ENCODE measurements around the gene GALNT18. TPM values are rescaled to one million over a fixed set of nuclear protein-coding genes. Genes with fewer than 3 reads are reported as not detected.

Gene GALNT18
- total RNA-seq, 1 donor from 2014 or later, result 11.7 TPM

DNA sequence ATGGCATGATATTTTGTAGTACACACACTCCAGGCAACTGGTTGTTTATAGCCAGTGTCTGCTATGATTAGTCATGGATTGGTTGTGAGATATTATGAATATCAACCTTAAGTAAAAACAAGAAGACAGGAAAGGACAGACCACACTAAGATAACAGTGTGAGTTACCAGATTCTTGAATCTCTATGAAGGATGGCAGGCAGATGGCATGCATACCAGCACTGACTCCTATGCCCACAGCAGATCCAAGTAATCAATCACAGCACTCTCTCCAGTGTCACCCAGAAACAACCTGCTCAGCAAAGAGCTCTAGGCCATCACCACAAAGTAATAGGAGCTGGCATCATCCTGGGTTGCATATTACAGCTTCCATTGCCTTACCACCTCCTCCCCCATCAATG is 116.6 kb downstream of the GALNT18 start:
- TF ChIP-seq, protein P1, sequence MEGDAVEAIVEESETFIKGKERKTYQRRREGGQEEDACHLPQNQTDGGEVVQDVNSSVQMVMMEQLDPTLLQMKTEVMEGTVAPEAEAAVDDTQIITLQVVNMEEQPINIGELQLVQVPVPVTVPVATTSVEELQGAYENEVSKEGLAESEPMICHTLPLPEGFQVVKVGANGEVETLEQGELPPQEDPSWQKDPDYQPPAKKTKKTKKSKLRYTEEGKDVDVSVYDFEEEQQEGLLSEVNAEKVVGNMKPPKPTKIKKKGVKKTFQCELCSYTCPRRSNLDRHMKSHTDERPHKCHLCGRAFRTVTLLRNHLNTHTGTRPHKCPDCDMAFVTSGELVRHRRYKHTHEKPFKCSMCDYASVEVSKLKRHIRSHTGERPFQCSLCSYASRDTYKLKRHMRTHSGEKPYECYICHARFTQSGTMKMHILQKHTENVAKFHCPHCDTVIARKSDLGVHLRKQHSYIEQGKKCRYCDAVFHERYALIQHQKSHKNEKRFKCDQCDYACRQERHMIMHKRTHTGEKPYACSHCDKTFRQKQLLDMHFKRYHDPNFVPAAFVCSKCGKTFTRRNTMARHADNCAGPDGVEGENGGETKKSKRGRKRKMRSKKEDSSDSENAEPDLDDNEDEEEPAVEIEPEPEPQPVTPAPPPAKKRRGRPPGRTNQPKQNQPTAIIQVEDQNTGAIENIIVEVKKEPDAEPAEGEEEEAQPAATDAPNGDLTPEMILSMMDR (conservative IDR thresholded peaks at IDR 0.05), result no peak
- peaks cover 24% of the 10 kb centered on the region for H3K4me1 Mint-ChIP-seq (ENCODE audit: unreplicated experiment)
- no peak overlapping the region for H3K27ac Mint-ChIP-seq
- H3K36me3 Mint-ChIP-seq, result no peaks in the 10 kb centered on the region
- H3K4me3 Mint-ChIP-seq, result no peak overlapping the region
- peaks cover 24% of the 10 kb centered on the region for H3K27me3 Mint-ChIP-seq
- no peak for DNase-seq (ENCODE audit: extremely low spot score, unreplicated experiment)
- no peaks in the 10 kb centered on the region for H3K9me3 Mint-ChIP-seq

DNA sequence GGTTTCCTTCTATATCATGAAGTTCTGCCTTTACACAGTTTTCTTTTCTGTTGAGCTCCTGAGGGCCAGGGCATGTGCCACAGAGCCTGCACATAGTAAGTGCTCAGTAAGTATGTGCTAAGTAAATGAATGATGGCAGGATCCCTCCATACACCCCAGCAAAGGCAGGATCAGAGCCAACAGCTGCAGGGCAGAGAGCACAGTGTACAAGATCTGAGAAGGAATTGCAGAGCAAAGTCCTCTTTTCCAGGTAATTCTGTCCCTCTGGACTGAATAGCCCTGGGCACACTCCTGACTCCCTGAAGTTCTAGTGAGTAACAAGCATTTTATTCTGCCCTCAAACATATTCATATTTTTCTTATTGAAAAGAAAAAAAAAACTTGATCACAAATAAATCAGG is 117.7 kb downstream of the GALNT18 start:
- TF ChIP-seq, protein P1 (conservative IDR thresholded peaks at IDR 0.05), result no peak
- Mint-ChIP-seq H3K9me3 (no peaks in the 10 kb centered on the region), H3K4me3 (no peak overlapping the region), H3K36me3 (no peaks in the 10 kb centered on the region), H3K4me1 (ENCODE audit: unreplicated experiment) (peaks cover 24% of the 10 kb centered on the region), H3K27me3 (peaks cover 26% of the 10 kb centered on the region), H3K27ac (no peak overlapping the region)
- no peak for DNase-seq (ENCODE audit: extremely low spot score, unreplicated experiment)

DNA sequence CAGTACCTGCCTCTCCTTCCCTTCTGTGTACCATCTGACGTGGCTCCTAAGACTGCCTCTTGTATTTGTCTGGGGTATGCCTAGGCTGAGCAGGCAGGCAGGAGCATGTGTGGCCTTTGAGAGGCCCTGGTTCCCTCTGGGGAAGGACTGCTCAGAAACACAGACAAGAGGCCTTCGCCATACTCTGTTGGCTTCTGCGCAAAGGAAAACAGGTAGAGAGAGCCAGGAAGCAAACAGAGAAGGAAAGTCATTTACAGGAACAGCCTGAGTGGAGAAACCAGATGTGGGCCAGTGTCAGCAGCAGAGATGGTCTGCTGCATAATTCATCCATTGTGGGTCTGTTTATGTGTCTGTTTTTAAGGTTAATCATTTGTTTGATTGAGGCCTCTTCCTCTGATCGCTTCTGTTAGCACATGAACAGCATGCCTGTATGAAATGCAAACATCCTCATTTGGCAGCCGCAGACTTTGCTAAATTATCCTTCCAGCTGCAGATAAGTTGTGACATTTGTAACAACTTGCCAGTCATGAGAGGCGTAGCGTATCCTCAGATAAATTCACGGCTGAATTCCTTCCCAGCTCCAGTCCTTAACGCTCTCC is 119.4 kb downstream of the GALNT18 start:
- Mint-ChIP-seq H3K27ac (peak overlapping the region; percentile 46), H3K36me3 (no peaks in the 10 kb centered on the region), H3K9me3 (no peaks in the 10 kb centered on the region), H3K27me3 (peaks cover 18% of the 10 kb centered on the region), H3K4me3 (no peak overlapping the region), H3K4me1 (ENCODE audit: unreplicated experiment) (peaks cover 24% of the 10 kb centered on the region)
- DNase-seq (ENCODE audit: extremely low spot score, unreplicated experiment), result no peak
- TF ChIP-seq, protein P1 (conservative IDR thresholded peaks at IDR 0.05), result no peak

DNA sequence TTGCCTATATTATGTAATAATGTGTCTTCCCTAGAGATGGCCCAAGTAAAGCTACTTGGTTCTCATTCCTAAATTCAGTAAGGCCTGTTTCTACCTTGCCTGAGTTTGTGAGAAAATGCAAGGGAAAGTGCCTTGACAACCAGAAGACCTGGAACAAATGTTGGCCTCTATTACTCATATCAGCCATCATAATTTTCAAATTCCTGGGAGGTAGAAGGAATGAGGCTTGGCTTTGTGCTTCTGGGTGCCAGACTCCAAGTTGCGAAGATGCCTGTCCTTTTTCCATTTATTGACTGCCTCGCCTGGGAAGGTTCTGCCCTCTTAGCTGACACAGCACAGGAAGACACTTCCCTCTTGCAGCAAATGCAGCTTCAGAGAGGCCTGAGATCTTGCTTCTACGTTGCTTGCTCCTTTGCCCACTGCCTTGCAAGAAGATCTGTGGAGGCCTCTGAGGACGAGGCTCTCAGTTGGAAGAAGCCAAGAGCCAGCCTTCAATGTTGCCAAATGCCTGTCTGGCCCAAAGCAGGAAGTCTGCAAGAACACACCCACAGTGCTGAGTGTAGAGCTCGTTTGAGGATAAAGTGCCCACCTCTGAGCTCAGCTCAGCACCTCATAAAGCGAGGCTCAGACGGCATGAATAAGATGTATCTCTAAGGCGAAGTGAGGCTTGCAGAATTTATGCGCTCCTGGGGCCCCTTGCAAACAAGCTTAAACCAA is 120.1 kb downstream of the GALNT18 start:
- Mint-ChIP-seq H3K4me3 (no peak overlapping the region), H3K9me3 (no peaks in the 10 kb centered on the region), H3K4me1 (ENCODE audit: unreplicated experiment) (peaks cover 24% of the 10 kb centered on the region), H3K27me3 (peaks cover 20% of the 10 kb centered on the region), H3K27ac (peak overlapping the region; percentile 46), H3K36me3 (no peaks in the 10 kb centered on the region)
- TF ChIP-seq, protein P1 (conservative IDR thresholded peaks at IDR 0.05), result no peak
- no peak for DNase-seq (ENCODE audit: extremely low spot score, unreplicated experiment)

DNA sequence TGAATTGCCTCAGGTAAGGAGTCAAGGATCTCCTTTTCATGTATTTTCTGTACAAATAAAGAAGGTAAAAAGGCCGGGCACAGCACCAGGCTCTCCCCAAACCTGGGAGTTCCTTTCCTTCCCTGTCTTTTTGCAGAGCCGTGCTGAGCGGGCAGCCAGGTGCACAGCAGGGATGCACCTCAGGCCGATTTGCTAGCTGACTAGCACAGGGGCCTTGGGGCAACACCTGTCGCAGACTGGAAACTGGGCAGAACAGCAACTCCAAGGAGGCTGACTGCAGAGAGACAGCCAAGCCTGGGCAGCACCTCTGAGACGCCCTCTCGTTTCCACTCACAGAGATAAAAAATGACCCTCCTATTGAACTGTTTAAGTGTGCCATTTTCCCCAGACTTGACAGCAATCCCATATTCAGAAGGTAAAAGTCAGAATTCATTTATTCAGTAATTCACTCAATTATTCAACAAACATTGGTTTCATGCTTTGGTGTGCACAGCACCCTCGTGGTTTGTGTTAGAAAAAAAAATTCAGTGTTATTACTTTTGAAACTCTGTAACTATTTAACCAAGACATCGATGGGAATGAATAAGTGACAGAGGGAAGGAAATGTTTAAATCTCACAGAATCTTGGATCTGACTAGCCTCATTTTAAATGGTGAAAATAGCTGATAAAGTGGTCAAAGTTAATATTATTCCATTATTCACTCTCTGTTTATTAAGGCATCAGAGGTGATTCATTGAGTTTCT is 120.9 kb downstream of the GALNT18 start:
- TF ChIP-seq, protein P1 (conservative IDR thresholded peaks at IDR 0.05), result no peak

More for the DNA sequence above, 120.9 kb downstream of the GALNT18 start:
- H3K27me3 Mint-ChIP-seq, result peaks cover 20% of the 10 kb centered on the region
- no peaks in the 10 kb centered on the region for H3K9me3 Mint-ChIP-seq
- no peaks in the 10 kb centered on the region for H3K36me3 Mint-ChIP-seq
- no peak overlapping the region for H3K27ac Mint-ChIP-seq
- peaks cover 24% of the 10 kb centered on the region for H3K4me1 Mint-ChIP-seq (ENCODE audit: unreplicated experiment)
- DNase-seq (ENCODE audit: extremely low spot score, unreplicated experiment), result no peak
- H3K4me3 Mint-ChIP-seq, result no peak overlapping the region

All from type B pancreatic cell (in vitro differentiated cells).